Nephron (organoid): ENCODE data around the gene PKNOX2.

Source experiments
- H3K27ac Mint-ChIP-seq, 3 experiments: 2 replicates each; pipeline ENCODE4 v1.8.0; 2020; ENCODE audit warnings: mixed read lengths in 3 of 3, mild to moderate bottlenecking in 2 of 3, moderate library complexity in 1 of 3
- H3K27me3 Mint-ChIP-seq: 2 replicates; pipeline ENCODE4 v1.8.0; 2021; ENCODE audit warnings: low read depth, mild to moderate bottlenecking, moderate library complexity, mixed read lengths
- H3K36me3 Mint-ChIP-seq: 2 replicates; pipeline ENCODE4 v1.8.0; 2020; ENCODE audit warnings: low read depth, mixed read lengths
- H3K4me1 Mint-ChIP-seq: 2 replicates; pipeline ENCODE4 v1.8.0; 2020; ENCODE audit warnings: mixed read lengths
- H3K4me3 Mint-ChIP-seq, 3 experiments: 2 replicates each; pipeline ENCODE4 v1.8.0; 2020; ENCODE audit warnings: mild to moderate bottlenecking in 3 of 3, mixed read lengths in 3 of 3, moderate library complexity in 2 of 3
- H3K9me3 Mint-ChIP-seq: 2 replicates; pipeline ENCODE4 v1.8.0; 2020; ENCODE audit warnings: mixed read lengths
- TF ChIP-seq, protein P1 (sequence below), 3 experiments: fragments of 200-600 bp; sonication (generic); IDR thresholded peaks; one replicate each; pipeline ENCODE4 v1.5.0; 2021; ENCODE audit warnings: antibody characterized with exemption in 3 of 3; ENCODE audit not compliant: unreplicated experiment in 3 of 3

Gene PKNOX2

DNA sequence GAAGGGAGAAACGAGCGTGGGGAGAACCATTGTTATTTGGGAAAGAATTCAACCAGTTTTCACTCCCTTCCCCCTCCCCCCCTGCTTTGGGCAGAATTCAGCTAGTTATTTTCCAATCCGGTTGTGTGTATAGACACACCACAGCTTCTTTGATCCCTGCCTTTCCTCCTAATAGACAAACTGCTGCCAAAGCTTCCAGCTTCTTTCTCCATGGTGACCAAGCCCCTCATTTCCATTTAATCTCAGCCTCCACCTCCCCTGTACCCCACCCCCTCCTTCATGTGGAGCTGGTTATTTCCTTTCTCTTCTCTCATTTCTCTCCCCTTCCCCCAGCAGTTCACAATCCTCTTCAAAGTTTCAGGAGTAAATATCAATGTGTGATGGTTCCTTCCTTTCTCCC, 24.8 kb upstream of the PKNOX2 start:
- peaks cover 9% of the 10 kb centered on the region for H3K27me3 Mint-ChIP-seq
- H3K27ac Mint-ChIP-seq = peak overlapping the region; percentile 96 to 98 (median 96)
- no peaks in the 10 kb centered on the region for H3K36me3 Mint-ChIP-seq
- H3K4me3 Mint-ChIP-seq = peak overlapping the region; percentile 9 to 41 (median 16)
- peaks cover 50% of the 10 kb centered on the region for H3K4me1 Mint-ChIP-seq
- TF ChIP-seq, protein P1, sequence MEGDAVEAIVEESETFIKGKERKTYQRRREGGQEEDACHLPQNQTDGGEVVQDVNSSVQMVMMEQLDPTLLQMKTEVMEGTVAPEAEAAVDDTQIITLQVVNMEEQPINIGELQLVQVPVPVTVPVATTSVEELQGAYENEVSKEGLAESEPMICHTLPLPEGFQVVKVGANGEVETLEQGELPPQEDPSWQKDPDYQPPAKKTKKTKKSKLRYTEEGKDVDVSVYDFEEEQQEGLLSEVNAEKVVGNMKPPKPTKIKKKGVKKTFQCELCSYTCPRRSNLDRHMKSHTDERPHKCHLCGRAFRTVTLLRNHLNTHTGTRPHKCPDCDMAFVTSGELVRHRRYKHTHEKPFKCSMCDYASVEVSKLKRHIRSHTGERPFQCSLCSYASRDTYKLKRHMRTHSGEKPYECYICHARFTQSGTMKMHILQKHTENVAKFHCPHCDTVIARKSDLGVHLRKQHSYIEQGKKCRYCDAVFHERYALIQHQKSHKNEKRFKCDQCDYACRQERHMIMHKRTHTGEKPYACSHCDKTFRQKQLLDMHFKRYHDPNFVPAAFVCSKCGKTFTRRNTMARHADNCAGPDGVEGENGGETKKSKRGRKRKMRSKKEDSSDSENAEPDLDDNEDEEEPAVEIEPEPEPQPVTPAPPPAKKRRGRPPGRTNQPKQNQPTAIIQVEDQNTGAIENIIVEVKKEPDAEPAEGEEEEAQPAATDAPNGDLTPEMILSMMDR (IDR thresholded peaks at IDR 0.05; ENCODE audit: unreplicated experiment in 3 of 3) = no peak
- no peaks in the 10 kb centered on the region for H3K9me3 Mint-ChIP-seq

DNA sequence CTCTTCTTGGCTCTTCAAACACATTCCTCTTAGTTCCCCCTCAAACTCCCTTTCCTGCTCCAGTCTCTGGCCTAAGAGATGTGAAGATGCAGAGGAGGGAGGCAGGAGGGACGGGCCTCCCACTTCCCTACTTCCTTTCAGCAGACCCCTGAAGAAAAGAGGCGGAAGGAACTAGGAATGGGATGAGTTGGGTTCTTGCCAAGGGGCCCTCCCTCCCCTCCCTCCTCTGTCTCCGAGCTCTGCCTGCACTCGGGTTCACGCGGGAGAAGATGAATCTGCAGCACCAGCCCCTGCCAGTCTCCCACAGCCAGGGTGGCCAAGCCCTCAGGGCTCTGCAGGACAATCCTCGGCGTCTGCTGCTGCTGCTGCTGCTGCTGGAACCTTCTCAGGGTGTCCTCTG, 24.3 kb upstream of the PKNOX2 start:
- Mint-ChIP-seq H3K9me3 (no peaks in the 10 kb centered on the region), H3K4me3 (peak overlapping the region; percentile 9 to 41 (median 16)), H3K27me3 (peaks cover 9% of the 10 kb centered on the region), H3K36me3 (no peaks in the 10 kb centered on the region), H3K27ac (peak overlapping the region; percentile 96 to 98 (median 96)), H3K4me1 (peaks cover 50% of the 10 kb centered on the region)
- TF ChIP-seq, protein P1 (IDR thresholded peaks at IDR 0.05; ENCODE audit: unreplicated experiment in 3 of 3) = no peak

DNA sequence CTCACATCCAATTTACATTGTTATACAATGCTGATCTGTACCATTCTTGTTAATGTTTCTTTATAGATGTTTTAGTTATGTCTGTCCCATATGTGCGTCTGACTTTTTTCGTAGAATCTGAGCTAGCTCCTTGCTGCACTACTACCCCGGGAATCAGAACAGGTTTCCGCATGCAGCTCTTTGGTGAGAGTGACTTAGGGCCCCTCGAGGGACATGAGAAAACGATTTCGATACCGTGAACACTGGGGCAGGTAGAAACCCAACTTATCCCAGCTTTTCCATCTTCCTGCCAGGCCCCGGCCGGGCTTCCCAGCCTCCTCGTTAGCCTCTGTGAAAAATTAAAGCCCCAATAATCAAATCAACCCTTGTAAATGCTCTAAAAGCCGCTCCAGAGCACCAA, 23.4 kb upstream of the PKNOX2 start:
- peaks cover 9% of the 10 kb centered on the region for H3K27me3 Mint-ChIP-seq
- TF ChIP-seq, protein P1 (IDR thresholded peaks at IDR 0.05; ENCODE audit: unreplicated experiment in 3 of 3) = no peak
- peak overlapping the region; percentile 96 to 98 (median 96) for H3K27ac Mint-ChIP-seq
- H3K4me3 Mint-ChIP-seq = peak overlapping the region in 2 of 3 experiments; percentile 19
- peaks cover 51% of the 10 kb centered on the region for H3K4me1 Mint-ChIP-seq
- H3K36me3 Mint-ChIP-seq = no peaks in the 10 kb centered on the region
- H3K9me3 Mint-ChIP-seq = no peaks in the 10 kb centered on the region

DNA sequence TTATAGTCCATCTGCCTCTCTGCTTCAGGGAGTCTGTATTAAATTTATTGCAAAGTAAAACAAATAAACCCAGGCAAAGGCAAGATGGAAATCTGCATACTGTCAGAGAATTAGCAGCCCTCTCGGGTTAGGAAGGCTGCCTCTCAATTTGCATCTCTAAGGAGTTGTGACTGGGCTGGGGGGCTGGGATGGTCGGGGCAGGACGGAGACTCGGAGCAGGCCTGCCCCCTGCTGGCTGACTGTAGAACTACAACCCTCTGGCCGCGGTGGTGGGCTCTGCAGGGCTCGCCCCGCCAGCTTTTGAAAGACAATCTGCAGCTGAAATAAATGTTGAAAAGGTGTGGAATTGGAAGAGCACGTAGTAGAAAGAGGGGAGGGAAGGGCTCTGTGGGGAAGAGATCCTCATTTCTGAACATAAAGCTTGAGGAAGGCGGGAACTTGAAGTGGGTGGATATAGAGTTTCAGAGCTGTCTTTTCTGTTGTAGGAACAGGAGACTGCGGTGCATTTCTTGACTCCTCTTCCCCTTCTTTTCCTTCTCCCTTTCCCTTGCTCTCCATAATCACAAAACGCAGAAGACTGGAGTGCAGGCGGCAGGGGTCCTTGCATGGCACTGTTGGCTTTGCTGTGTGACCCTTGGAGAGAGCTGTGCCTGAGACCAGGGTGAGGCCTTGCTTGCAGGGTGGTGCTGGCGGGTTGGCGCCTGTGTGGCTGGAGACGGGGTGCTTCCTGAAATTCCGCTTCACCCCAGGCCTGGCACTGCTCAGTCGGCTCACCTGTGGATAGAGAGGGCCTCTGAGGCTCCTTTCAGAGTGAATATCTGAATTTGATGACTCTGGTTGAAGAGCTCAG, 22.6 kb upstream of the PKNOX2 start:
- Mint-ChIP-seq H3K4me3 (no peak overlapping the region), H3K27ac (peak overlapping the region; percentile 96 to 98 (median 96))

DNA sequence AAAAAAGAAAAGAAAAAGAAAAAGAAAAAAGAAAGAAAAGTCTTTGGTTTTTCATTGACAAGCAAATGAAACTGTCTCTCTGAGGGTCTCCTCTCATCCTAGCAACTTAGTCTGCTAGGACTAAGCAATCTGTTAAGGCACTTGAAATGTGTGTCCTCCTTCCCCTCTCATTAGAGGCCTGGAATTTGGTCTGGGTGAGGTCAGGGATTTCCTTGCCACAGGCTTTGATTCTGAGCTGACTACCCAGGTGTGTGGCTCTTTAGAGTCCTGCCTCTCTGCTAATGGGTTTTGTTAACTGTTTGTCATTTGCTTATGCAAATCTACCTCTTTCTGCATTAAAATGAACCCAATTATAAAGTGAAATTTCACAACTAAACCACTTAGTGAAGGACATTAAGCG, 18.3 kb upstream of the PKNOX2 start:
- no peaks in the 10 kb centered on the region for H3K36me3 Mint-ChIP-seq

More for the DNA sequence above, 22.6 kb upstream of the PKNOX2 start:
- H3K36me3 Mint-ChIP-seq = no peaks in the 10 kb centered on the region
- TF ChIP-seq, protein P1 (IDR thresholded peaks at IDR 0.05; ENCODE audit: unreplicated experiment in 3 of 3) = peak; percentile 95 to 99 (median 98)
- H3K9me3 Mint-ChIP-seq = no peaks in the 10 kb centered on the region
- peaks cover 13% of the 10 kb centered on the region for H3K27me3 Mint-ChIP-seq
- peaks cover 58% of the 10 kb centered on the region for H3K4me1 Mint-ChIP-seq

More for the DNA sequence above, 18.3 kb upstream of the PKNOX2 start:
- Mint-ChIP-seq H3K4me3 (no peak overlapping the region), H3K9me3 (no peaks in the 10 kb centered on the region), H3K27ac (no peak overlapping the region), H3K4me1 (peaks cover 37% of the 10 kb centered on the region), H3K27me3 (peaks cover 19% of the 10 kb centered on the region)
- TF ChIP-seq, protein P1 (IDR thresholded peaks at IDR 0.05; ENCODE audit: unreplicated experiment in 3 of 3) = no peak
